ENCODE measurements around the gene MTM1.

MTM1 gene

DNA sequence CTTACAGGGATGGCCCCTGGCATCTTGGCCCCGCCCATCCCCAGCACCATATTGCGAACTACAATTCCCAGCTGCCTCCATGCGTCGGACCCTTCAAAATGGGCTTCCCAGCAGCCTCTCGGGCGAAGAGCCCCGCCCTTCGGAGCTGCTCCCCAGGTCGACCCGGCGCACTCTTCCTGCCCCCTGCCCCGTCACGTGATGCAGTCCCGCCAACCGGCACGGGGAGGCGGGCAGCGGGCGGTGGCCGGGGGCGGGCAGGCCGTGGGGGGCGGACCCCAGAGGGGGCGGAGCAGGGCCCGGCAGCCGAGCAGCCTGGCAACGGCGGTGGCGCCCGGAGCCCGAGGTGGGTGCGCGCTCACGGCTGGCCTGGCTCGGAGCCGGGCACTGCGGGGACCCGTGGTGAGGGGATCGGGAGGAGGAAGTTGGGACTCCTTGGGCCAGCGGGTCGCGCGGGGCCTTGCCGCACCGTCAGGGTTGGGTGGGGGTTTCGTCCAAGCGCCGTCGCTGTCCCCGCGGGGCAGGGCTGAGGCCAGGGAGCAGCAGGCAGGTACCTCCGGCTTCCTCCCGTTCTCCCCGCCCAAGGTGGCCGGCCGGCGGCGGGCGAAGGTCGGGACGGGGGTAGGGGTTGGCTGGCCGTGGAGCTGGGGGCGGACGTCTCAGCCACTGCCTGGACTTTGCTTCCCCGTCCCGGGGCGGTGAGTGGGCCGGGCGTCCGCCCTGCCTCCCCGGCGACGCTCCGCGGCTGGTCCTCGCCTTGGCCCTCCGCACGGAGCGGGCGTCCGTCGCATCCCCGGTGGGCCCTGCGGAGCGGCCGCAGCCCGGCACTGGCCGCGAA, at the start of gene MTM1:
Gene MTM1 (plus strand): TSS at position 302 of the 835 bp plus-strand sequence. CDS start 23,994 bp downstream, outside the sequence.
- DNase-seq (ENCODE audit: low spot score): peak; percentile 91

DNA sequence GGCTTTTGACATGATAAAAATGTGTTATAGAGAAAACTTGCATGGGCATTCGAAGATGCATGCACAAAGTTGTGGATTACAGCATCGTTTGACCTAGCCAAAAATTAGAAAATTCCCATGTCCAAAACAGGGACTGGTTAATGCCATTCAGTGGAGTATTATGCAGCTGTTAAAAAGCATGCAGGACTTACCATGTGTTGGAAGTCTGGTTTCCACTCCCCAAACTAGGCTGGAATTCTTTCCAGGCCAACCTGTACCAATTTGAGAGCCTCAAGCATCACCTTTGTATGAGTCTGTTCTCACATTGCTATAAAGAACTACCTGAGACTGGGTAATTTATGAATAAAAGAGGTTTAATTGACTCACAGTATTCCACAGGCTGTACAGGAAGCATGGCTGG, 45.9 kb upstream of the MTM1 start:
- DNase-seq (ENCODE audit: low spot score): no peak

DNA sequence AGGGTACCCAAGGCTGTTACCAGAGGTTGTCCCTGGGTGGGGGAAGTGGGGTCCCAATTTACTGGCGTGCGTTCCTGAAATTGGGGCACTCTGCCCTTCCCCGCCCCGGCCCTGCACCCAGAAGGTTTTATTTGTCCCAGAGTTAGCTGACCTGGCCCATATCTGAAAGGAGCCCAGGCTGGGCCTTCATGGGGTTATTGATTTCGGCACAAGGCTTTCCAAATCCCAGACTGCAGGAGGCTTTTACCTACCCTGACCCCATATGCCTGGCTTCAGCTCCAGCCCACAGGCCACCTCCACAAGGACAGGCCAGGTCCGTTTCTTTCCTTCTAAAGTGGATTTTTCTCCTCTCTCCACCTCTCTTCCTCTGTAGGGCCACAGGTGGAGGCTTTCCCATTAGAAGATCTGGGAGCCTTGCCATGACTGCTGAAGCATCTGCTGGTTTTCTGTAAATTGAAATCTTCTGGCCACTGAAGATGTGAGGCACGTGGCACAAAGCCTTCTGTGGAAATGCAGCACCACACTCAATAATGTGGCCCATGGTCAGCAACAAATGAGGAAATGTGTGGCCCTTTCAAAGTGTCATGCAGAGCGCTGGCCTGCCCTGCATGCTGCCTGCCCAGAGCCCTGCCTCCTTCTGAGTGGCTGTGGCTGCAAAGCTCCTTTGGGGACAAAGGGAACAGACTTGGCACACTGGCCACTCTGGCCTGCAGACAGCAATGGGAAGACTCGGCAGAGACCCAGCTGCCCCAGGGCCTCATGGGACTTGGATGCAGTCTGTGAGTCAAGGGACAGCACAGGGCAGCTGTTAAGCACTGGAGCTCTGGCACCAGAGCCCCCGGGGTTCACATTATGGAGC, 43.1 kb upstream of the MTM1 start:
- DNase-seq (ENCODE audit: low spot score): no peak

DNA sequence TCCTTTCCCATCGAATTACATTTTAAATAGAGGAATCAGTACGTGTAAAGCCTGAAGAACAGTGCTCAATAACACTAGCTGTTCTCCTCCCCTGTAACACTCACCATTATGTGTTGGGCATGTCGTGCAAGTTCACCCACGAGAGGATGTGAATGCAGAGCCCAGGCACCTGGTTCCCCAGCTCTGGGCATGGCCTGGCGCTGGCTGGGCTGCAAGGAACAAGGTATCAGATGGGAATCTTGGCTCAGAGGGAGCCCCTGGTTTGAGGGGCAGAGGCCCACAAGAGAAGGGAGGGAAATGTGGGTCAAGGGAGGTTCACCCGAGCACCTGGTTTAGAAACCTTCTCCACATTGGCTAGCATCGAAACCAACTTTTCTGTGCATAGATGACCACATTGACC, 41.7 kb upstream of the MTM1 start:
- DNase-seq (ENCODE audit: low spot score): no peak

DNA sequence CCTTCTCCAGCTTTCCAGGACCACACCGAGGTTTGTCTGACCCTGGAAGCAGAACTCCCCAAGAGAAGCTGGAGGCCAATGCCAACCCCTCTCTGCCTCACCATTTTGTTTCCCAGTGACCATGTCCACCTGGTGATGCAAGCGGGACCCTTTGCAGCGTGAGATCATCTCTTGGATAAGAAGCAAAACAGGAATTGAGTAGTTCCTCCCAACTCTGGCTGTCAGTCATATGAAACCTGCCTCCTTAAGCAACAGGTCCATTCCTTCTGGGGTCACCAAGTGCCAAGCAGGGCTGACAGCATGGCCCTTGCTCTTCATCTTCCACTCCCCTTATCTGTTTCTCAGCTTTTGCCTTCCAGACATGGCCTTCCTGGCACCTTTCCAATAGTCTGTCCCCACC, 41.3 kb upstream of the MTM1 start:
- DNase-seq (ENCODE audit: low spot score): no peak

DNA sequence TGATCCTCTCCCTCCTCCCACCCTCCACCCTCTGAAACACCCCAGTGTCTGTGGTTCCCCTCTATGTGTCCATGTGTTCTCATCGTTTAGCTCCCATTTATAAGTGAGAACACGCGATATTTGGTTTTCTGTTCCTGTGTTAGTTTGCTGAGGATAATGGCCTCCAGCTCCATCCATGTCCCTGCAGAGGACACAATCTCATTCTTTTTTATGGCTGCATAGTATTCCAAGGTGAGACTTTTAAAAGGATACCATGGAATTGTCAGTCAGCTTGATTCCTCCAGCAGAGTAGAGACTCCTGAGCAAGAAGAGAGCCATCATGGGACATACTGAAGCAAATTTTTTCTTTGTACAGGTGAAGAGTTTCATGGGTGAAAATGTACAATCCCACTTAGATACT, 38.8 kb upstream of the MTM1 start:
- DNase-seq (ENCODE audit: low spot score): no peak

DNA sequence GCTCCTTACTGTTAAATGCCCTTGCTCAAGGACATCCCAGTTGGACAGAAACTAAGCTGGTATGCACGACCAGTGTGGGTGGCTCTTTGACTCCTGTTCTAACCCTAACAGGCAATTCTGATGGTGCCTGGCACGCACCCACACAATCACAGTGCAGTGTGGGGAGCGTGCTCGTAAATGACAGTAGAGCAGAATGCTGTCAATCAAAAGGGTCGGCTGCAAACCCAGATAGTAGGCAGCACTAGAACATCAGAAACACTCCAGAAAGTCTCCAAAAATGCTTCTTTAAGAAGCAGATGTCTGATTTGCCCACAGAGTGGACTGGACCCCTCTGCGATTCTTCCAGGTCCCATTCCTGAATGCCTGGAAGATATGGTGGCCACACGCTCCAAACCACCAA, 37.6 kb upstream of the MTM1 start:
- DNase-seq (ENCODE audit: low spot score): no peak

DNA sequence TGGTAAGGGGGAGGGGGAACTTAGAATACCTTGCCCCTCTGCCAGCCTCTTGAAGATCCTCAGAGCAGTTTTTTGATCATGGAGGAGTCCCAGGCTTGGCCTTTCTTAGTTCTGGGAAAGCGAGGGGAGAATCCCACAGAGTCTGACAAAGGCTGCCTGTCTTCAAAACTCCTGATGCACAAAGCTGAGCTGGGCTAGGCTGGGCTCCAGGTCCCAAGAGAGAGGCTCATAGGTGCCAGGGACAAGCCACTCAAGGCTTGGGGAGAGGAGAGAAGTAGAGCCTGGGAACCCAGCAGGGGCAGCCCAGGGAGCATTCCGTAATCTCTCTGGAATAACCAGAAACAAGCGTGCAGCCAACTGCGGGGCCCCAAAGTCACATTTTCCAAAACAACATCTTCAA, 37.0 kb upstream of the MTM1 start:
- no peak for DNase-seq (ENCODE audit: low spot score)

DNA sequence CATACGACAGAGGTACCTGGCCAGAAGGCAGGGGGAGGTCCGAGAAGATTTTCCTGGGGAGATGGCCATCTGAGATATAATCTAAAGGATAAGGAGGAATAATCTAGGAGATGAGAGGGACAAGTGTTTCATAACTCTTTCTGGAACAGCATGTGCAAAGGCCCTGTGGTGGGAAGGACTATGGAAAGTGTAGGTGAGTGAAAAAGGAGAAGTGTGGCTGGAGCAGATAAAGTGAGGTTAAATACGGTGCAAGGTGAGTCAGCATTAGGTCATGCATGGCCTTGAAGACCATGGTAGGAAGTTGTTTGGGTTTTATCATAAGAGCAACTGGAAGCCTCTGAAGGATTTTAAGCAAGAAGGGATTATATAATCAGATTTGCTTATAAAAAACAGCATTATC, 34.6 kb upstream of the MTM1 start:
- no peak for DNase-seq (ENCODE audit: low spot score)

DNA sequence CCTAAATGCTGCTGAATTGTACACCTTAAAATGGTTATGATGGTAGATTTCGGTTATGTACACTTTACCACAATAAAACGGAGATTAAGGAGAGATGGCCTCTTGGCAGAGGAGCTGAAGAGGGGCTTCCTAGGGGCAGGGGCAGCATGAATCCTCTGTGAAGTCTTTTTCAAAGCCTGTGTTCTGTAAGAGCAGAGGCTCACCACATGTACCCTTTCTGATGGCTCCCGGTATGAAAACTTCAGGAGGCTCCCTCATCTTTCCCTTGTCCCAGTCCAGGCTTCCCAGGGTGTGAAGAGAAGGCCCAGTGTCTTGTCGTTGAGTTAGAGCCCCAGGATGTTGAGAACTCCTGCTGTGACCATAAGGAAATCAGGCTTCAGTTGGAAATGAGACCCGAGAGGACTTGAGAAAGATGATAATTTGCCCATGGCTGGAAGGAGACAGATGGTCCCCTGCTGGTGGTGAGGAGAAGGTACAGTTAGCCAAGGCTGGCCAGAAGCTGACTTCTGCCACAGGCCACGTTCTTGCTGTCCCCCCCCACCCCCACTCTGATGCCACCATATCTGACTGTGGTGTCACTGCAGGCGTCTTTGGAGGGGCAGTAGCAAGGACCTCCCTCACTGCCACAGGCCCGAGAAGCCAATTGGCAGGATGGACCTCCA, 31.8 kb upstream of the MTM1 start:
- DNase-seq (ENCODE audit: low spot score): no peak

DNA sequence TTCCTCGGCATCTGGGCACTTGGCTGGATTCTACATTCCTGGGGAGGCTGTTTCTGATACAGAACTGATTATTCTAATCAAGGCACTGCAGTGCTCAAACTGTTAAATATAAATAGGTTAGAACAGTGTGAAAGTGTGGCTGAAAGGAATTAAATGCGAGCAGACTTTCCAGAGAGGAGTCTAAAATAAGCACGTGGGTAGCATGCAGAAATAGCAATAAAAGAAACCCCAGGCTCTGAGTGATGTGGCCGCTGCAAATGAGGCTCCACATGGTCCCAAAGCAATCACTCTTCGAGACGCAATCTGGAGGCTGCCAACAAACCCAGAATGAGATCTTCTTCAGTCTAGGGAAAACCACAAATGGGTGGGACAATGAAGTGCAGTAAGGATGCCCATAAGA, 30.6 kb upstream of the MTM1 start:
- no peak for DNase-seq (ENCODE audit: low spot score)

DNA sequence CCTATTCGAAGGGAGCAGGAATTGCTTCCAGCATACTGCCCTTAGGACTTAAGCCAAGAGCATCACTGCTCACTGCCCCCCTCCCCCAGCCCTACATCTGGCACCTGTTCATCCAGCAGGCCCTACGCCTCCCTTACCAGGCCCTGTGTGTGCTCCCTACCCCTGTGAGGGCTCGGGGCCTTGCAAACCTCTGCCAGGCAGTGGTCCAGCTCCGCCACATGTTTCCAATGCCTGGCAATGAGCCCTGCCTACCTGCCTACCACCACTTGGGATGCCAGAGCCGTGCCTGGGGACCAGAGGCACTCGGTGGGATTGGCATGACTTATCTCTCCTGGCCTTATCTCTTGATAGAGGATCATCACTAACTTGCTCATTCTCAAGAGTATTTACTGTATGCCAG, 27.5 kb upstream of the MTM1 start:
- DNase-seq (ENCODE audit: low spot score): no peak

DNA sequence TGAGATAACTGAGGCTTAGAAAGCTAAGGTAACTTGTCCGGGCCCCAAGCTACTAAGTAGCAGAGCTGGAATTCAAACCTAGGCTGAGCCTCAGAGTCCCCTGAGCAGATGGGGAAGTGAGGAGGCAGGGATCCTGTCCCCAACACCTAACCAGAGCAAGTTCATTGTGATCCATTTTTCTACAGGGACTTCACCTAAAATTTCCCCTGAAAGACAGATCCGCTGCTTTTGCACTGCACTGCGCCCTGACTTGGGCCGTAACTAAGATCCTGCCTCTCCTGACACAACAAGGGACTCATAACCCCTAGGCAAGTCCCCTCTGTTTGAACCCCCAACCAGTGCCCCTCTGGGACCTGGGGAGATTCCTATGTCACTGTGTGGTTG, 25.6 kb upstream of the MTM1 start:
- DNase-seq (ENCODE audit: low spot score): no peak

DNA sequence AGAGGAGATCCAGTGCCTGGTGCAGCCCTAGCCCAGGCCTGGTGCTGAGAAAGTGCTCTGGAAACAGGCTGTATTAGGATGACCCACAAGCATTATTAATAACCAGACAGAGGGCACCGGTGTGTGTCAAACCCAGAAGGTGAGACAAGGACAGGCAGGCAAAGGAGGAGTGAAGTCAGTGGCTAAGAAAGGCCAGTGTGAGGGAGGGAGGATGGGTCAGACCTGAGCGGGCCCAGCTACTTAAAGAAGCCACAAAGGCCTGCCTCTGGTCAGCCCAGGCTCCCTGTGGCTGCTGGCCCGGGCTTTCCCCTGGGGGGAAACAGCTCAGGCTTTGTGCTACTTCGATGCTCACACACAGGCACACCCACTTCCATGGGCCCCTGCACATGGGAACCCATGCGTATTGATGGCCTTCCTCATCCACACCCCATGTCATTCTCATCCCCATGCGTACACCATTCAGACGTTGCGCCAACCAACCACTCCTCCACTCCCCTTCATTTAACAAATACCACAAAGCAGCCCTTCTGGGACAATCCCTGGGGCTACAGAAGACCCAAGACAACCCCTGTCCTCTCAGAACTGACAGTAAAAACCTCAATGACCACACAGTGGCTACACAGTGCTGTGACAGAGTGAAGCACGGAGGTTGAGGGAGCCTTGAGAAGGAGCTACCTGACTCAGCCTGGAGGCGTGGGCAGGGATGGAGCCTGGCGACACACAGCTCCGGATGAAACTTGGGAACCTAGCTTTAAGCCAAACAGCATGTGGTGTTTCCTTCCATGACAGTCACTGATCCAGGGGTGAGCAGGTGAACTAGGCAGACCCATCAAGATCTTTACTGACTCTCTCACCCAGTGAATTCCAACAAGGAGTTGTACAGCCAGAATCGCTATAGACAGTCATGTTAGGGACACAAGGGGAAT, 24.9 kb upstream of the MTM1 start:
- no peak for DNase-seq (ENCODE audit: low spot score)

DNA sequence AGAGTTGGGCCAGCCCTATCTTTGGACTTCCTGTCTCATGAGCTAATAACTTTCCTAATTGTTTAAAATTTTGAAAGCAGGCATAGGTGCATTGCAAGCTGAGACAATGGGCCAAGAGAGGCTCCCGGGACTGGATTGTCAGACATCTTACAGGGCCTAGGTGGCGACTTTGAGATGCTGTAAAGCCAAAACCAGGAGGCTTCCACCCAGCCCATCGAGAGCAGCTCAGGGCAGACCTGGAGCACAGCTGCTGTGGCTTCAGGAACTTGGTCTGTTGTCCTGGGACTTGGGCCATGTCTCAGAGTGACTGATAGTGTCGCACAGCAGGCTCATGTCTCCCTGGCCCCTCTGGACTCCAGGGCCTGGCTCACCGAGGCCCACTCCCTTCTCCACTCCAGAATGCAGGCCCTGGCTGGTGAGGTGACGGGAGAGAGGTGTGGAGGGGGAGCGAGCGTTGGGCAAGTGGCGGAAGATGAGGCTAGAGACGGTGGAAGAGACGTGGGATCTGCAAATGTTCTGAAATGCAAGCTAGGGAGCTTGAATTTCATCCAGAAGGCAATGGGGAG, 24.1 kb upstream of the MTM1 start:
- DNase-seq (ENCODE audit: low spot score): peak; percentile 17

DNA sequence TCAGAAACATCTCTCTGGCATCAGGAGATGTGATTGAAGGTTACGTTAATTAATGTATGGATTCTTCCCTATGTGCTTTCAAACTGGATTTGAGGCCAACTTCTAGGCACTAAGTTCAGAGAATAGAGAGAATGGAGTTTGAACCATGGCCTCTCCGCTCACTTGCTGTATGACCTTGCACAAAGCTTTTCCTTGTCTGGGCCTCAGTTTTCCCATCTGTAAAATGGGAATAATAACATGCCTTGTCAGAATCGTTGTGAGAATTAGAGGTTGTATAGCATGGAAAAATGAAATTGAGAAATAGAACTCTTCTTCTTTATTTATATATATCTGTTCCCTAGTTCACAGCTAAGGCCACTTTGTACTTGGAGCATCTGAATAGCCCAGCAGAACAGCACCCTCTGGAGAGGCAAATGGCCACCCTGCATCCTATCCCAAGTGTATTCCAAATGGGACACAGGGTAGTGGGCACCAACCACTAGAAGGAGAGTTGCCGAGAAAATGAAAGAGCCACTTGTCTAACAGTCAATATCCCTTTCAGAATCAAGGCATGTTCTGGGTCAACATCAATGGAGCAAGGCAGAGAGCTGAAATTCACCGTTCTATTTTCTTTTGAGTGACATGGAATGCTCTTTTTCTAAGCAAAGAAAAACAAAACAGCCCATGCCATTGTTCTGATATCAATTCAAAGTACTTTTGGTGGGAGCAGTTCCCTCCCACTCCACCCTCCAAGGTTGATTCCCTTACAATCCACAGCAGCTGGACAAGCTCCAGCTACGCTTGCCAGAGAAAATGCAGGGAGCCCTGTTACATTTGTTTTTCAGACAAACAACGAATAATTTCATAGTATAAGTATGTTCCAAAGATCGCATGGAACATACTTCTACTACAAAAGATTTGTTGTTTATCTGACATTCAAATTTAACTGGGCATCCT, 23.3 kb upstream of the MTM1 start:
- no peak for DNase-seq (ENCODE audit: low spot score)

DNA sequence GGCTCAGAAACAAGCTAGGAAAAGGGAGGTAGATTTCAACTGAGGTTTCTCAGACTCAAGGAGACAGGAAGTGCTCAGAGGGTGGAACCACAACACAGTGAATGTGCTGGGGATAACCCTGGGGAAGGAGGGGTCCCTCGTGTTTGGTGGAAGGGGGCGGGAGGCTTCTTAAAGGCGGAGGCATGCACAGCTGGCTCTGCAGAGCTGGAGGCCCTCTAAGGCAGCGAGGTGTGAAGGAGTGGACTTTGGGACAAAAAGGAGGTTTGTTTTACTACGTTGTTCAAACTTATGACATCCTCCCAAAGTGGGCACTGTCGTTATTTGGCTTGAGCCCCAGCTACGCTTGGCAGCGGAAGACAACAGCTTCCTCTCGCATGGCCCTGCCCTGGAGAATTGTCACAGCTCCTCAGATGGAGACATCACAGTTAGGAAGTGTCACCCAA, 21.7 kb upstream of the MTM1 start:
- DNase-seq (ENCODE audit: low spot score): no peak

DNA sequence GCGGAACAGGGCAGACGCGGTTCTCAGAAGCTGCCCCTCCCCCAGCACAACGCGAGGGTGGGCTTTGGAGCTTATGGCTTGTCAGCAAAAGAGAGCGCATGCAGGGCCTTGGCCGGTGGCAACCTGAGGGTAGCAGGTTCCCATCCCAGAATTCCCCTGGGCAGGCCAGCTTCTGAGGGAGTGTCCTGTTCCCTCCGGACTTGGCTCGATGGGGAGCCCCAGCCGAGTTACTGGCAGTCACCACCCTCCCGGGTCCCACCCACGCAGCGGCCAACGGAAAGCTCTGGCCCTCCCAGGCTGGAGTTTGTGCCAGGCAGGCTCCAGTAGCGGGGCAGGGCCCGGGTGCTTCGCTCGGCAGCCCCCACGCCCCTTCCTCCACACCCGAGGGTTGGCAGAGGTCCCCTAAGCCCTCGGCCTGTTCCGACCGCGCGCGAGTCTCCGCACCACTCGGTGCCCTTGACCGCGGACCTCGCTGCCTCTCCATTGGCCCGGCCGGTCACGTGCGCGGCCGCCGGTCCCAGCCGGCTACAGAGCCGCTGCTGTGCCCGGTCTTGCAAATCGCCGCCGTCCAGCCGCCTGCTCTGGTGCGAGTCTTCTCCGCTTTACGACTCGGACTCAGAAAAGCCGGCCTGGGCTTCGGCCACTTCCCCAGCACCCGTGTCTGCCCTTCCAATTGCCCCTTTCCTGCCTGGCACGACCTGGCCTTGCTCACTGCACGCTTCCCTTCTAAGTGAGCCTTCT, 20.9 kb upstream of the MTM1 start:
- peak; percentile 55 for DNase-seq (ENCODE audit: low spot score)

DNA sequence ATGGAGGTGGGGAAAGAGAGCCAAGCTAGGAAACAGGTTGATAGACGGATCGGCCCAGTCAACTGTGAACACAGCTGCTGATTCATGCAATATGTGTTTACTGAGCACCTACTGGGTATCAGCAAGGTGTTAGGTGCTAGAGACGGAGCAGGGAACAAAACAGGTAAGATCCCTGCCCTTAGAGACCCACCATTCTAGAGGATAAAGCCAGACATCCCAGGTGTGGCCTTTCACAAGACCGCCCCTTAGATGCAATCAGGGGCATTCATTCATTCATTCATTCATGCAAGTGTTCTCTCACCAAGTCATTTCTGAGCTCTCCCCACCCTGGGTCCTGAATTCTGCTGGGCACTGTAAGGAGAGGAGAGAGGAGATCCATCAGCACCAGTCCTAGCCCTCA, 20.2 kb upstream of the MTM1 start:
- DNase-seq (ENCODE audit: low spot score): no peak

Measured in hepatic stellate cell (primary cell).